ENCODE measurements around the gene LPIN1.

LPIN1 gene

DNA sequence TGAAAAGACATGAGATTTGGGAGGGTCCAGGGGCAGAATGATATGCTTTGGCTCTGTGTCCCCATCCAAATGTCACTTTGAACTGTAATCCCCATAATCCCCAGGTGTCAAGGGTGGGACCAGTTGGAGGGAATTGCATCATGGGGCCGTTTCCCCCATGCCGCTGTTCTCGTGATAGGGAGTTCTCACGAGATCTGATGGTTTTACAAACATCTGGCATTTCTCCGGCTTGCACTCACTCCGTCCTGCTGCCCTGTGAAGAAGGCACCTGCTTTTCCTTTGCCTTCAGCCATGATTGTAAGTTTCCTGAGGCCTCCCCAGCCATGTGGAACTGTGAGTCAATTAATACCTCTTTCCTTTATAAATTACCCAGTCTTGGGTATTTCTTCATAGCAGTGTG lies 51.4 kb downstream of the LPIN1 start:
- no peak overlapping the region for H3K9ac ChIP-seq
- H3K4me3 ChIP-seq (IDR thresholded peaks at IDR 0.05; ENCODE audit: insufficient read depth, low read depth, low read length) = no peak overlapping the region
- no peak overlapping the region for H3K4me2 ChIP-seq
- peaks cover 23% of the 10 kb centered on the region; the same call in 1 of the 2 replicates for H3K36me3 ChIP-seq (ENCODE audit: insufficient read depth)
- TF ChIP-seq, protein P1, sequence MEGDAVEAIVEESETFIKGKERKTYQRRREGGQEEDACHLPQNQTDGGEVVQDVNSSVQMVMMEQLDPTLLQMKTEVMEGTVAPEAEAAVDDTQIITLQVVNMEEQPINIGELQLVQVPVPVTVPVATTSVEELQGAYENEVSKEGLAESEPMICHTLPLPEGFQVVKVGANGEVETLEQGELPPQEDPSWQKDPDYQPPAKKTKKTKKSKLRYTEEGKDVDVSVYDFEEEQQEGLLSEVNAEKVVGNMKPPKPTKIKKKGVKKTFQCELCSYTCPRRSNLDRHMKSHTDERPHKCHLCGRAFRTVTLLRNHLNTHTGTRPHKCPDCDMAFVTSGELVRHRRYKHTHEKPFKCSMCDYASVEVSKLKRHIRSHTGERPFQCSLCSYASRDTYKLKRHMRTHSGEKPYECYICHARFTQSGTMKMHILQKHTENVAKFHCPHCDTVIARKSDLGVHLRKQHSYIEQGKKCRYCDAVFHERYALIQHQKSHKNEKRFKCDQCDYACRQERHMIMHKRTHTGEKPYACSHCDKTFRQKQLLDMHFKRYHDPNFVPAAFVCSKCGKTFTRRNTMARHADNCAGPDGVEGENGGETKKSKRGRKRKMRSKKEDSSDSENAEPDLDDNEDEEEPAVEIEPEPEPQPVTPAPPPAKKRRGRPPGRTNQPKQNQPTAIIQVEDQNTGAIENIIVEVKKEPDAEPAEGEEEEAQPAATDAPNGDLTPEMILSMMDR (conservative IDR thresholded peaks at IDR 0.05; ENCODE audit: low read depth, low read length) = no peak
- H2AFZ ChIP-seq (ENCODE audit: low read depth) = no peak overlapping the region
- H3K79me2 ChIP-seq (ENCODE audit: insufficient read depth, low read depth) = no peaks in the 10 kb centered on the region
- H3K27ac ChIP-seq = no peak overlapping the region
- H4K20me1 ChIP-seq (ENCODE audit: insufficient read depth) = no peaks in the 10 kb centered on the region
- no peaks in the 10 kb centered on the region for H3K4me1 ChIP-seq (ENCODE audit: low read depth, poor library complexity, severe bottlenecking)
- H3K27me3 ChIP-seq (ENCODE audit: insufficient read depth, low read depth) = no peaks in the 10 kb centered on the region

DNA sequence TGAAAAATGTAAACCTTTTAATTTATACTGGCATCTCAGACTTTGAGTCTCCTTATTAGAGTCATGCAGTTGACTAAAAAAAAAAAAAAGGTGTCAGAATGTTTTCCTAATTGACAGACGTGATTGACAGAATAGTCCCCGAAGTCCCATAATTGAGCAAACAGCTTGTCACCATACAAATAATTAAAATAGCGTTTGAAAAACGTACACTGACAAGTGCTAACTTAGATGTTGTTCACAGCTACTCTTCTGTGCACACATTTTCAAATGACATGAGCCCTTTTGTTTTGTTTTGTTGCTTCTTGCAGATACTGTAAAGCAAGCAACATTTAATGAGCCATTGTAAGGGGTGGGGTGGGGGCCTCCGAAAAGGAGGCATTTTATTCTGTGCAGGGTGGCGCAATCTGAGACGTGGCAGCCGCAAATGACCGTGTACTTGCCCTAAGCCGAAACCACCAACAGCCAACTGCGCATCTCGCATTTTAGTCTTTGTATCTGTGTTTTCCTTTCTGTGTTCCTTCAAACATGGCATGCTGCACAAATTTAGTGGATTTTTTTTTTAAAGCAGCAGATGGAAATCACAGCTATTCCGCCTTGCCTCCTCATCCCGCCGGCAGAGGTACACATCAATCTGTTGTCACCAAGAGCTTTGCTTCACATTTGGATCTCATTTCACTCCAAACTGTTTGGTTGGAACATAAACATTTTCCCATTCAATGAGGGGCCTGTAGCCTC lies 52.4 kb downstream of the LPIN1 start:
- no peak overlapping the region for H3K27ac ChIP-seq
- H4K20me1 ChIP-seq (ENCODE audit: insufficient read depth) = no peaks in the 10 kb centered on the region
- TF ChIP-seq, protein P1 (conservative IDR thresholded peaks at IDR 0.05; ENCODE audit: low read depth, low read length) = no peak
- H3K4me3 ChIP-seq (IDR thresholded peaks at IDR 0.05; ENCODE audit: insufficient read depth, low read depth, low read length) = no peak overlapping the region
- H3K36me3 ChIP-seq (ENCODE audit: insufficient read depth) = peaks cover 26% of the 10 kb centered on the region; the same call in 1 of the 2 replicates
- no peak overlapping the region for H2AFZ ChIP-seq (ENCODE audit: low read depth)
- H3K27me3 ChIP-seq (ENCODE audit: insufficient read depth, low read depth) = no peaks in the 10 kb centered on the region
- no peaks in the 10 kb centered on the region for H3K79me2 ChIP-seq (ENCODE audit: insufficient read depth, low read depth)
- H3K4me1 ChIP-seq (ENCODE audit: low read depth, poor library complexity, severe bottlenecking) = no peaks in the 10 kb centered on the region
- no peak overlapping the region for H3K4me2 ChIP-seq
- no peak overlapping the region for H3K9ac ChIP-seq

DNA sequence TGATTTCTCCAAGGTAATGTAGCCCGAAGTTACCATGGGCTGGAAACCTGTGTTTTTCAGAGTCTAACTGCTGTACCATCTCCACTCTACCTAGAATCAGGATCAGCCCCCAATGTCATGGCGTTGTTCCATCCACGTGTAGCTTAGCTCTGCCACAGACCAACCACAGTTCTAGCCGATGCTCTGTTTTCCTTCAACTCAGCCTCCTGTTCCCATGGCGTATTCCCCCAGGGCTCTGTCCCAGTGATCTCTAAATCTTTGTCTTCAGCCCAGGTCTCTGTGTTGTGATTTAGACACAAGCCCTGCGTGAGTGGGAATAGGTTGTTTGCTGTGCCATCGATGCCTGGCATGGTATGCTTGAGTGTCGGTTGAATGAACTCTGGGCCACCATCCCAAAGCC lies 53.4 kb downstream of the LPIN1 start:
- H3K4me1 ChIP-seq (ENCODE audit: low read depth, poor library complexity, severe bottlenecking) = no peaks in the 10 kb centered on the region
- H2AFZ ChIP-seq (ENCODE audit: low read depth) = no peak overlapping the region
- H4K20me1 ChIP-seq (ENCODE audit: insufficient read depth) = no peaks in the 10 kb centered on the region
- H3K27me3 ChIP-seq (ENCODE audit: insufficient read depth, low read depth) = no peaks in the 10 kb centered on the region
- no peaks in the 10 kb centered on the region for H3K79me2 ChIP-seq (ENCODE audit: insufficient read depth, low read depth)
- peaks cover 21% of the 10 kb centered on the region; the same call in 1 of the 2 replicates for H3K36me3 ChIP-seq (ENCODE audit: insufficient read depth)
- H3K4me3 ChIP-seq (IDR thresholded peaks at IDR 0.05; ENCODE audit: insufficient read depth, low read depth, low read length) = no peak overlapping the region
- TF ChIP-seq, protein P1 (conservative IDR thresholded peaks at IDR 0.05; ENCODE audit: low read depth, low read length) = no peak
- H3K27ac ChIP-seq = no peak overlapping the region
- no peak overlapping the region for H3K4me2 ChIP-seq
- H3K9ac ChIP-seq = no peak overlapping the region

DNA sequence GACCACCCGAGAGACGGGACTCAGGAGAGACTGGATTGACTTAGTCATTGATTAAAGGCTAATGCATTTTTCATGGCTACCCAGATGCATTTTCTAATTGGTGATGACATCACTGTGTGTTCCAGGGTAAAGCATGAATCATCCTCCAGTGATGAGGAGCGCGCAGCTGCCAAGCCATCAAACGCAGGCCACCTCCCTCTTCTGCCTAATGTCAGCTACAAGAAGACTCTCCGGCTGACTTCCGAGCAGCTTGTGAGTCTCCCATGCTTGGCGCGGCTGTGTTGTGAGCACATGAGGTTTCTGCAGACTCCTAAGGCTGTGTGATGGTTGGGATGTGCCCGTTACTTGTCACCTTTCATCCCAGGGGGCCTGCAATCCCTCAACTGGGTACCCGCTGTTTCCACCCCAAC lies 56.4 kb downstream of the LPIN1 start:
- Histone ChIP-seq H3K4me1 (ENCODE audit: low read depth, poor library complexity, severe bottlenecking) (no peaks in the 10 kb centered on the region), H2AFZ (ENCODE audit: low read depth) (no peak overlapping the region), H3K36me3 (ENCODE audit: insufficient read depth) (0 out of 2 replicates have a peak, but pooled peaks cover 9% of the 10 kb centered on the region), H3K4me3 (IDR thresholded peaks at IDR 0.05; ENCODE audit: insufficient read depth, low read depth, low read length) (no peak overlapping the region), H3K79me2 (ENCODE audit: insufficient read depth, low read depth) (no peaks in the 10 kb centered on the region), H3K9ac (no peak overlapping the region), H4K20me1 (ENCODE audit: insufficient read depth) (no peaks in the 10 kb centered on the region), H3K4me2 (no peak overlapping the region), H3K27ac (no peak overlapping the region), H3K27me3 (ENCODE audit: insufficient read depth, low read depth) (no peaks in the 10 kb centered on the region)
- TF ChIP-seq, protein P1 (conservative IDR thresholded peaks at IDR 0.05; ENCODE audit: low read depth, low read length) = no peak
